Measurements from ENCODE around the gene SPTLC1. TPM values are rescaled to one million over a fixed set of nuclear protein-coding genes. Genes with fewer than 3 reads are reported as not detected.

SPTLC1 gene
- total and polyA plus RNA-seq, 2 donors (not counting 1 experiment from before 2014, with no cell fraction given): 26.6 to 53.5 TPM

- no peaks in the 10 kb centered on the region for H3K79me2 ChIP-seq (ENCODE audit: control insufficient read depth, insufficient read depth, low read length)
- ChIA-PET POLR2A (no interaction called here), CTCF (no interaction called here)
- H3K4me1 ChIP-seq (ENCODE audit: control insufficient read depth in 2 of 2, insufficient read depth in 2 of 2, low read length in 2 of 2): no peaks in the 10 kb centered on the region
- no peak overlapping the region for H3K9ac ChIP-seq (ENCODE audit: low read length)
- no peak overlapping the region for H3K27ac ChIP-seq (ENCODE audit: low read length in 2 of 2)
- no peak overlapping the region for H3K4me2 ChIP-seq (replicated peaks; ENCODE audit: low read depth, low read length, poor library complexity, severe bottlenecking)
- H3K4me3 ChIP-seq (ENCODE audit: control extremely low read depth in 1 of 5, extremely low read depth in 1 of 5, insufficient read depth in 1 of 5, low read depth in 2 of 5, low read length in 4 of 5): no peak overlapping the region
- intact Hi-C loops (cut with micrococcal nuclease): no loop called here
- Mint-ChIP-seq H3K27ac (no peak overlapping the region), H3K4me3 (no peak overlapping the region), H3K27me3 (peaks cover 18% of the 10 kb centered on the region), H3K4me1 (no peaks in the 10 kb centered on the region), H3K9me3 (ENCODE audit: insufficient read depth) (no peaks in the 10 kb centered on the region)
- WGBS (ENCODE audit: insufficient coverage): no CpG with 5 or more reads among the region's 2 CpGs
- ATAC-seq (ENCODE audit: low read depth) (no peak), DNase-seq (no peak)
- no peaks in the 10 kb centered on the region for H3K36me3 ChIP-seq (replicated peaks in 1 of 2; ENCODE audit: control extremely low read depth in 1 of 2, control insufficient read depth in 1 of 2, extremely low read depth in 1 of 2, insufficient read depth in 2 of 2, low read length in 1 of 2)
- H4K20me1 ChIP-seq (ENCODE audit: control insufficient read depth, insufficient read depth, low read length, poor library complexity, severe bottlenecking): no peaks in the 10 kb centered on the region
- TF ChIP-seq CTCF (IDR thresholded peaks at IDR 0.05): no peak
- H2AFZ ChIP-seq (ENCODE audit: insufficient read depth, low read depth, low read length, poor library complexity, severe bottlenecking): no peak overlapping the region
- peaks cover 0 to 5% (median 0%) of the 10 kb centered on the region in 3 donors for H3K9me3 ChIP-seq (ENCODE audit: control extremely low read depth in 1 of 3, control insufficient read depth in 2 of 3, insufficient read depth in 1 of 3, low read length in 2 of 3)
- H3K27me3 ChIP-seq (replicated peaks in 1 of 4; ENCODE audit: control extremely low read depth in 1 of 4, control insufficient read depth in 3 of 4, insufficient read depth in 4 of 4, low read length in 3 of 4): no peaks in the 10 kb centered on the region
Observed at GRCh38 chr9:91985692-91986091, 129.5 kb downstream of the SPTLC1 start.

Small RNAs within 50 kb of the gene (small RNA-seq; reads per million reads assigned to genes)
- gene MTATP6P29 (ENCODE audit: insufficient read length, low read depth, low replicate concordance) (not detected), gene MTND4LP7 (ENCODE audit: insufficient read length, low read depth, low replicate concordance) (not detected)

Other genes starting within 250 kb of the SPTLC1 start
- gene ROR2, start 165.2 kb downstream of the SPTLC1 start, total RNA-seq: 0.22 and 0.49 TPM in 2 replicates
- gene ROR2, start 165.2 kb downstream of the SPTLC1 start, polyA plus RNA-seq: 0.04 and 0.21 TPM in 2 replicates
- gene IARS1, start 178.3 kb upstream of the SPTLC1 start, total RNA-seq: 82.8 and 94.5 TPM in 2 replicates
- gene IARS1, start 178.3 kb upstream of the SPTLC1 start, polyA plus RNA-seq: 22.3 and 31.6 TPM in 2 replicates
- gene NOL8, start 209.9 kb upstream of the SPTLC1 start, total RNA-seq: 89.1 and 91.0 TPM in 2 replicates
- 19.9 and 33.1 TPM in 2 replicates for gene NOL8, start 209.9 kb upstream of the SPTLC1 start, polyA plus RNA-seq
- 5.3 and 6.2 TPM in 2 replicates for gene CENPP, start 210.5 kb upstream of the SPTLC1 start, total RNA-seq
- 1.4 and 3.1 TPM in 2 replicates for gene CENPP, start 210.5 kb upstream of the SPTLC1 start, polyA plus RNA-seq